ENCODE data around the gene NR4A3.
"Not testable (repeated sequence)": the region's sequence is repeated elsewhere in the genome, so short reads cannot be mapped to it uniquely, and the experiment has no call there.

The NR4A3 gene

DNA sequence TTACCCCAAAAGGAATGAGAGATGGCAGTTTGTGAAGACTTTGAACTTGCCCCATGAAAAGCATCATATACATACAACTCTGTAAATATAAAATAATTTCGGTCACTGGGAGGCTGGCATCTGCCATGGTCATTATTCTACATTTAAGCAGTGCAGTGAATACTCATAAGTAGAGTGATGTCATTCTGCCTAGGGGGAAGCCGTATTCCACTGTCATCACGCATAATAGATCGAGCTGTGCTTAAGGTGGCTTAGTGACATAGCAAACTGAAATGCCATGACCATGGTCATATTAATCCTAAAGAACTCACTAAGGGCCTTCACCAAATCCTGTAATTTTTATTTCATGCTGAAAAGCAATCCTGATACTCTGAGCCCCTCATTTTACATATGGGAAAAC lies 42.4 kb upstream of the NR4A3 start:
- TF ChIP-seq, protein P1, sequence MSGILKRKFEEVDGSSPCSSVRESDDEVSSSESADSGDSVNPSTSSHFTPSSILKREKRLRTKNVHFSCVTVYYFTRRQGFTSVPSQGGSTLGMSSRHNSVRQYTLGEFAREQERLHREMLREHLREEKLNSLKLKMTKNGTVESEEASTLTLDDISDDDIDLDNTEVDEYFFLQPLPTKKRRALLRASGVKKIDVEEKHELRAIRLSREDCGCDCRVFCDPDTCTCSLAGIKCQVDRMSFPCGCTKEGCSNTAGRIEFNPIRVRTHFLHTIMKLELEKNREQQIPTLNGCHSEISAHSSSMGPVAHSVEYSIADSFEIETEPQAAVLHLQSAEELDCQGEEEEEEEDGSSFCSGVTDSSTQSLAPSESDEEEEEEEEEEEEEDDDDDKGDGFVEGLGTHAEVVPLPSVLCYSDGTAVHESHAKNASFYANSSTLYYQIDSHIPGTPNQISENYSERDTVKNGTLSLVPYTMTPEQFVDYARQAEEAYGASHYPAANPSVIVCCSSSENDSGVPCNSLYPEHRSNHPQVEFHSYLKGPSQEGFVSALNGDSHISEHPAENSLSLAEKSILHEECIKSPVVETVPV (CRISPR knock-in tag; IDR thresholded peaks at IDR 0.05), result no peak
- TF ChIP-seq ZFP3 (CRISPR knock-in tag; IDR thresholded peaks at IDR 0.05), result no peak
- no peak for TF ChIP-seq ESRRG (CRISPR knock-in tag; IDR thresholded peaks at IDR 0.05)
- TF ChIP-seq ZNF8 (CRISPR knock-in tag; IDR thresholded peaks at IDR 0.05), result no peak
- TF ChIP-seq ZFP30 (CRISPR knock-in tag; IDR thresholded peaks at IDR 0.05), result no peak
- TF ChIP-seq TOX (CRISPR knock-in tag; IDR thresholded peaks at IDR 0.05; ENCODE audit: borderline replicate concordance), result no peak
- no peak for TF ChIP-seq TSHZ2 (CRISPR knock-in tag; IDR thresholded peaks at IDR 0.05)
- no peak for TF ChIP-seq TCF4 (CRISPR knock-in tag; IDR thresholded peaks at IDR 0.05; ENCODE audit: borderline replicate concordance)
- no peak for TF ChIP-seq PPARA (CRISPR knock-in tag; IDR thresholded peaks at IDR 0.05; ENCODE audit: borderline replicate concordance)
- no peak for TF ChIP-seq OSR1 (CRISPR knock-in tag; IDR thresholded peaks at IDR 0.05)
- TF ChIP-seq, protein P2, sequence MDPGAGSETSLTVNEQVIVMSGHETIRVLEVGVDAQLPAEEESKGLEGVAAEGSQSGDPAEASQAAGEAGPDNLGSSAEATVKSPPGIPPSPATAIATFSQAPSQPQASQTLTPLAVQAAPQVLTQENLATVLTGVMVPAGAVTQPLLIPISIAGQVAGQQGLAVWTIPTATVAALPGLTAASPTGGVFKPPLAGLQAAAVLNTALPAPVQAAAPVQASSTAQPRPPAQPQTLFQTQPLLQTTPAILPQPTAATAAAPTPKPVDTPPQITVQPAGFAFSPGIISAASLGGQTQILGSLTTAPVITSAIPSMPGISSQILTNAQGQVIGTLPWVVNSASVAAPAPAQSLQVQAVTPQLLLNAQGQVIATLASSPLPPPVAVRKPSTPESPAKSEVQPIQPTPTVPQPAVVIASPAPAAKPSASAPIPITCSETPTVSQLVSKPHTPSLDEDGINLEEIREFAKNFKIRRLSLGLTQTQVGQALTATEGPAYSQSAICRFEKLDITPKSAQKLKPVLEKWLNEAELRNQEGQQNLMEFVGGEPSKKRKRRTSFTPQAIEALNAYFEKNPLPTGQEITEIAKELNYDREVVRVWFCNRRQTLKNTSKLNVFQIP (CRISPR knock-in tag; IDR thresholded peaks at IDR 0.05; ENCODE audit: borderline replicate concordance, low read depth), result no peak
- no peak for TF ChIP-seq SNAI2 (CRISPR knock-in tag; IDR thresholded peaks at IDR 0.05)
- TF ChIP-seq CREB5 (CRISPR knock-in tag; IDR thresholded peaks at IDR 0.05; ENCODE audit: low read depth), result no peak
- TF ChIP-seq CSDC2 (CRISPR knock-in tag; IDR thresholded peaks at IDR 0.05), result no peak
- ATAC-seq, result no peak

- ATAC-seq, result not testable (repeated sequence)
Measured at GRCh38 chr9:99782349-99782748, 39.3 kb upstream of the NR4A3 start.

- TF ChIP-seq ZNF8 (CRISPR knock-in tag; IDR thresholded peaks at IDR 0.05), result no peak
- ATAC-seq, result no peak
Measured at GRCh38 chr9:99782962-99783718, 38.5 kb upstream of the NR4A3 start.

DNA sequence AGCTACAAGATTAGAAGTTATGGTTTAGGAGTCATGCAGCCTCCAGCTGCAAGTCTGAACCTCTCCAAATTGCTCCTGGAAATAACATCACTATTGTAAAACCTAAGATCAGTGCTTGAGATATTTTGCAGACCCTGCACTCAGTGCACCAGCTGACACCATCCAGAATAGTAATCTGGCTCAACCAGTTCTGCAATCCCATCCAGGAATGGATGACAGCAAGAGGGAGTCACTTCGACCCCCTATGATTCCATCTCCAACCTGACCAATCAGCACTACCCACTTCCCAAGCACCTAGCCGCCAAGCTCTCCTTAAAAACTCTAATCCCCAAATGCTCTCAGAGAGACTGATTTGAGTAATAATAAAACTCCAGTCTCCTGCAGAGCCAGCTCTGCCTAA lies 37.9 kb upstream of the NR4A3 start:
- no peak for ATAC-seq
- TF ChIP-seq BACH2 (CRISPR knock-in tag; IDR thresholded peaks at IDR 0.05; ENCODE audit: borderline replicate concordance) (no peak), ESRRG (CRISPR knock-in tag; IDR thresholded peaks at IDR 0.05) (no peak), ZC3H10 (CRISPR knock-in tag; IDR thresholded peaks at IDR 0.05) (no peak), CSDC2 (CRISPR knock-in tag; IDR thresholded peaks at IDR 0.05) (no peak), PPARA (CRISPR knock-in tag; IDR thresholded peaks at IDR 0.05; ENCODE audit: borderline replicate concordance) (no peak), RARB (CRISPR knock-in tag; IDR thresholded peaks at IDR 0.05) (no peak), CREB5 (CRISPR knock-in tag; IDR thresholded peaks at IDR 0.05; ENCODE audit: low read depth) (no peak), ZNF8 (CRISPR knock-in tag; IDR thresholded peaks at IDR 0.05) (no peak), ZNF70 (CRISPR knock-in tag; IDR thresholded peaks at IDR 0.05) (no peak), TSHZ2 (CRISPR knock-in tag; IDR thresholded peaks at IDR 0.05) (no peak), GLIS3 (CRISPR knock-in tag; IDR thresholded peaks at IDR 0.05) (no peak)
- TF ChIP-seq, protein P3, sequence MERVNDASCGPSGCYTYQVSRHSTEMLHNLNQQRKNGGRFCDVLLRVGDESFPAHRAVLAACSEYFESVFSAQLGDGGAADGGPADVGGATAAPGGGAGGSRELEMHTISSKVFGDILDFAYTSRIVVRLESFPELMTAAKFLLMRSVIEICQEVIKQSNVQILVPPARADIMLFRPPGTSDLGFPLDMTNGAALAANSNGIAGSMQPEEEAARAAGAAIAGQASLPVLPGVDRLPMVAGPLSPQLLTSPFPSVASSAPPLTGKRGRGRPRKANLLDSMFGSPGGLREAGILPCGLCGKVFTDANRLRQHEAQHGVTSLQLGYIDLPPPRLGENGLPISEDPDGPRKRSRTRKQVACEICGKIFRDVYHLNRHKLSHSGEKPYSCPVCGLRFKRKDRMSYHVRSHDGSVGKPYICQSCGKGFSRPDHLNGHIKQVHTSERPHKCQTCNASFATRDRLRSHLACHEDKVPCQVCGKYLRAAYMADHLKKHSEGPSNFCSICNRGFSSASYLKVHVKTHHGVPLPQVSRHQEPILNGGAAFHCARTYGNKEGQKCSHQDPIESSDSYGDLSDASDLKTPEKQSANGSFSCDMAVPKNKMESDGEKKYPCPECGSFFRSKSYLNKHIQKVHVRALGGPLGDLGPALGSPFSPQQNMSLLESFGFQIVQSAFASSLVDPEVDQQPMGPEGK (CRISPR knock-in tag; IDR thresholded peaks at IDR 0.05; ENCODE audit: borderline replicate concordance), result no peak
- TF ChIP-seq, protein P2 (CRISPR knock-in tag; IDR thresholded peaks at IDR 0.05; ENCODE audit: borderline replicate concordance, low read depth), result no peak

All from SK-N-SH treated with all-trans-retinoic acid at 6 μM for 48 hours (cell line).